Trophoblast cell (in vitro differentiated cells and primary cell): Measurements from ENCODE around the gene SPDYE1.
A peak's percentile ranks its signal among the peaks of the same experiment; 100 is the strongest.
"Not testable (repeated sequence)": the region's sequence is repeated elsewhere in the genome, so short reads cannot be mapped to it uniquely, and the experiment has no call there.

Experiments used
- DNase-seq, 2 donors: peaks; one replicate each; pipeline ENCODE4 v3.0.0-alpha.2; 2016
- H2AFZ ChIP-seq: 2 replicates; pipeline ENCODE4 v1.6.1; 2013; ENCODE audit warnings: low read length, moderate library complexity, mild to moderate bottlenecking; ENCODE audit not compliant: insufficient read depth, poor library complexity
- H2AK5ac ChIP-seq: 2 replicates; pipeline ENCODE4 v1.6.1; 2013; ENCODE audit warnings: mild to moderate bottlenecking, low read length
- H2BK120ac ChIP-seq: 2 replicates; pipeline ENCODE4 v1.6.1; 2013; ENCODE audit warnings: low read length, mild to moderate bottlenecking, moderate library complexity; ENCODE audit not compliant: insufficient read depth, poor library complexity
- H2BK12ac ChIP-seq: 2 replicates; pipeline ENCODE4 v1.6.1; 2013; ENCODE audit warnings: mild to moderate bottlenecking, low read length, moderate library complexity
- H2BK5ac ChIP-seq: 2 replicates; pipeline ENCODE4 v1.6.1; 2013; ENCODE audit warnings: low read length, low read depth, moderate library complexity, mild to moderate bottlenecking; ENCODE audit not compliant: poor library complexity
- H3K14ac ChIP-seq: 2 replicates; pipeline ENCODE4 v1.6.1; 2013; ENCODE audit warnings: mild to moderate bottlenecking, low read length
- H3K18ac ChIP-seq: 2 replicates; pipeline ENCODE4 v1.6.1; 2013; ENCODE audit warnings: mild to moderate bottlenecking, low read length
- H3K23ac ChIP-seq: 2 replicates; pipeline ENCODE4 v1.6.1; 2013; ENCODE audit warnings: low read length
- H3K27ac ChIP-seq: 2 replicates; pipeline ENCODE4 v1.5.1; 2013; ENCODE audit warnings: low read depth, mild to moderate bottlenecking, inconsistent platforms, low read length, moderate library complexity
- H3K27me3 ChIP-seq: 2 replicates; pipeline ENCODE4 v1.6.1; 2013; ENCODE audit warnings: inconsistent platforms, mild to moderate bottlenecking, low read length, moderate library complexity; ENCODE audit not compliant: insufficient read depth
- H3K36me3 ChIP-seq, 2 experiments: 1 replicate in 1 of 2; 2 replicates in 1 of 2; pipeline ENCODE4 v1.6.1; 2013; ENCODE audit warnings: low read length in 2 of 2, mild to moderate bottlenecking in 2 of 2, moderate library complexity in 1 of 2; ENCODE audit not compliant: insufficient read depth in 2 of 2, control insufficient read depth in 1 of 2
- H3K4ac ChIP-seq: 2 replicates; pipeline ENCODE4 v1.6.1; 2013; ENCODE audit warnings: low read depth, mild to moderate bottlenecking, low read length, moderate library complexity
- H3K4me1 ChIP-seq, 2 experiments: 1 replicate in 1 of 2; 2 replicates in 1 of 2; pipeline ENCODE4 v1.6.1; 2013; ENCODE audit warnings: low read length in 2 of 2, mild to moderate bottlenecking in 2 of 2, moderate library complexity in 1 of 2; ENCODE audit not compliant: insufficient read depth in 2 of 2, control insufficient read depth in 1 of 2
- H3K4me2 ChIP-seq: 2 replicates; pipeline ENCODE4 v1.6.1; 2013; ENCODE audit warnings: inconsistent platforms, mild to moderate bottlenecking, low read length, moderate library complexity
- H3K4me3 ChIP-seq: 2 replicates; pipeline ENCODE4 v1.5.1; 2013; ENCODE audit warnings: mild to moderate bottlenecking, low read depth, low read length, inconsistent platforms
- H3K79me1 ChIP-seq: one replicate; pipeline ENCODE4 v1.6.1; 2013; ENCODE audit warnings: low read length
- H3K79me2 ChIP-seq: 2 replicates; pipeline ENCODE4 v1.6.1; 2013; ENCODE audit warnings: low read length, mild to moderate bottlenecking; ENCODE audit not compliant: control insufficient read depth, insufficient read depth, poor library complexity
- H3K9ac ChIP-seq: 2 replicates; pipeline ENCODE4 v1.6.1; 2013; ENCODE audit warnings: mild to moderate bottlenecking, low read length
- H3K9me3 ChIP-seq: 2 replicates; pipeline ENCODE4 v1.6.1; 2013; ENCODE audit warnings: low read depth, mild to moderate bottlenecking, control low read depth, inconsistent platforms, low read length; ENCODE audit not compliant: insufficient read depth
- H4K12ac ChIP-seq: 2 replicates; pipeline ENCODE4 v1.6.1; 2013; ENCODE audit warnings: low read depth, mild to moderate bottlenecking, low read length, moderate library complexity
- H4K8ac ChIP-seq: 2 replicates; pipeline ENCODE4 v1.6.1; 2013; ENCODE audit warnings: low read depth, mild to moderate bottlenecking, low read length, moderate library complexity
- H4K91ac ChIP-seq: one replicate; pipeline ENCODE4 v1.6.1; 2013; ENCODE audit warnings: low read depth, mild to moderate bottlenecking, low read length, moderate library complexity
- WGBS: extraction: QIAGEN DNeasy Blood & Tissue Kit; methylation state at CpG from one replicate; pipeline ENCODE4 v1.1.7; 2013; ENCODE audit warnings: missing lambda C conversion rate; ENCODE audit not compliant: insufficient read length, insufficient coverage; ENCODE audit errors: extremely low coverage; 5-methylcytosine and 5-hydroxymethylcytosine counted together

SPDYE1 gene

GRCh38 chr7:44033971-44034844 is 36.5 kb downstream of the SPDYE1 start:
- H3K14ac ChIP-seq, H3K4me1 ChIP-seq, H4K91ac ChIP-seq, H3K4me2 ChIP-seq, H3K36me3 ChIP-seq, H3K4ac ChIP-seq, H4K12ac ChIP-seq, H2BK120ac ChIP-seq, H3K27ac ChIP-seq, H3K27me3 ChIP-seq, H3K23ac ChIP-seq, H3K9ac ChIP-seq, H3K79me1 ChIP-seq, H3K9me3 ChIP-seq, H4K8ac ChIP-seq, H2BK12ac ChIP-seq, H3K4me3 ChIP-seq, H3K79me2 ChIP-seq, H2AK5ac ChIP-seq, DNase-seq, H2BK5ac ChIP-seq, H2AFZ ChIP-seq, H3K18ac ChIP-seq: not testable (repeated sequence)
- no CpG with 5 or more reads among the region's 18 CpGs for WGBS

- not testable (repeated sequence) for H4K12ac ChIP-seq, H3K18ac ChIP-seq, H3K4me1 ChIP-seq, H3K14ac ChIP-seq, H3K79me1 ChIP-seq, H2BK5ac ChIP-seq, H3K79me2 ChIP-seq, H3K36me3 ChIP-seq, H2BK12ac ChIP-seq, H4K91ac ChIP-seq, H3K9me3 ChIP-seq, H3K4me3 ChIP-seq, H4K8ac ChIP-seq, H3K9ac ChIP-seq, H3K27me3 ChIP-seq, H3K4ac ChIP-seq, H3K27ac ChIP-seq, H2BK120ac ChIP-seq, H3K4me2 ChIP-seq, H3K23ac ChIP-seq, H2AFZ ChIP-seq, H2AK5ac ChIP-seq
- WGBS, result no CpG with 5 or more reads among the region's 10 CpGs
- peak; percentile 37 to 50 for DNase-seq
These were observed 38.7 kb downstream of the SPDYE1 start for GRCh38 chr7:44036364-44036763.

- not testable (repeated sequence) for DNase-seq, H4K91ac ChIP-seq, H3K79me1 ChIP-seq, H3K36me3 ChIP-seq, H3K14ac ChIP-seq, H3K27ac ChIP-seq, H2BK5ac ChIP-seq, H2AK5ac ChIP-seq, H3K18ac ChIP-seq, H2BK120ac ChIP-seq, H3K4me2 ChIP-seq, H3K4me1 ChIP-seq, H3K23ac ChIP-seq, H2AFZ ChIP-seq, H4K8ac ChIP-seq, H3K9me3 ChIP-seq, H3K9ac ChIP-seq, H3K4me3 ChIP-seq, H2BK12ac ChIP-seq, H3K27me3 ChIP-seq, H4K12ac ChIP-seq, H3K79me2 ChIP-seq, H3K4ac ChIP-seq
- WGBS, result no CpG with 5 or more reads among the region's 2 CpGs
These were observed 40.3 kb downstream of the SPDYE1 start for GRCh38 chr7:44037951-44038350.

GRCh38 chr7:44038553-44038952 is 40.9 kb downstream of the SPDYE1 start:
- H3K14ac ChIP-seq, H2AK5ac ChIP-seq, H3K27me3 ChIP-seq, H3K4me2 ChIP-seq, H3K79me1 ChIP-seq, H2BK12ac ChIP-seq, H3K9me3 ChIP-seq, H3K4me3 ChIP-seq, H2AFZ ChIP-seq, H2BK5ac ChIP-seq, DNase-seq, H3K9ac ChIP-seq, H4K8ac ChIP-seq, H3K18ac ChIP-seq, H3K23ac ChIP-seq, H3K27ac ChIP-seq, H2BK120ac ChIP-seq, H3K79me2 ChIP-seq, H4K12ac ChIP-seq, H3K36me3 ChIP-seq, H3K4me1 ChIP-seq, H3K4ac ChIP-seq, H4K91ac ChIP-seq: not testable (repeated sequence)
- no CpG with 5 or more reads among the region's 12 CpGs for WGBS
